Caco-2 (cell line): ENCODE measurements around the gene NR2F1. TPM values are rescaled to one million over a fixed set of nuclear protein-coding genes. Genes with fewer than 3 reads are reported as not detected.

Experiments used
- BruUV-seq: library from RNA; stranded (reverse); fragments of 400-500 nt; replicated peaks from 2 replicates; lab custom pipeline; 2021; lab: Mats Ljungman, UMichigan
- CTCF ChIA-PET: fragments of 300-600 bp; sonication (Branson Sonifier 250); formaldehyde crosslinking; loops from one replicate; lab custom pipeline; 2022; ENCODE audit warnings: antibody characterized with exemption; lab: Charles Lee
- POLR2A ChIA-PET: fragments of 300-600 bp; sonication (Branson Sonifier 250); formaldehyde crosslinking; loops from one replicate; lab custom pipeline; 2022; ENCODE audit warnings: antibody characterized with exemption; lab: Charles Lee
- DNase-seq, 2 experiments: peaks; one replicate each; pipeline versions ENCODE4 v3.0.0 to v3.0.0-alpha.2; 2020 to 2022
- H3K27me3 ChIP-seq: replicated peaks from 2 replicates; pipeline ENCODE4 v1.6.0; 2011; ENCODE audit warnings: low read length; ENCODE audit not compliant: control insufficient read depth, insufficient read depth
- H3K36me3 ChIP-seq: 2 replicates; pipeline ENCODE4 v1.5.1; 2011; ENCODE audit warnings: low read length; ENCODE audit not compliant: control insufficient read depth, insufficient read depth
- H3K4me1 ChIP-seq: fragments of 250-450 bp; sonication (Bioruptor Pico); 2 replicates; pipeline ENCODE4 v1.5.1; 2020; ENCODE audit warnings: mild to moderate bottlenecking
- H3K4me3 ChIP-seq: 2 replicates; pipeline ENCODE4 v1.5.1; 2011; ENCODE audit warnings: low read depth, mild to moderate bottlenecking, control low read depth, low read length
- H3K9me3 ChIP-seq: fragments of 250-450 bp; sonication (Bioruptor Pico); 2 replicates; pipeline ENCODE4 v1.5.1; 2020; ENCODE audit warnings: mild to moderate bottlenecking, moderate library complexity
- H3K27ac Mint-ChIP-seq: one replicate; pipeline ENCODE4 v1.8.0; 2022; ENCODE audit warnings: mixed read lengths; ENCODE audit not compliant: unreplicated experiment
- H3K27me3 Mint-ChIP-seq: one replicate; pipeline ENCODE4 v1.8.0; 2022; ENCODE audit warnings: mixed read lengths; ENCODE audit not compliant: insufficient read depth, unreplicated experiment
- H3K36me3 Mint-ChIP-seq: one replicate; pipeline ENCODE4 v1.8.0; 2022; ENCODE audit warnings: mild to moderate bottlenecking, mixed read lengths; ENCODE audit not compliant: insufficient read depth, unreplicated experiment
- H3K4me1 Mint-ChIP-seq: one replicate; pipeline ENCODE4 v1.8.0; 2022; ENCODE audit warnings: low read depth, mixed read lengths; ENCODE audit not compliant: unreplicated experiment
- H3K4me3 Mint-ChIP-seq: one replicate; pipeline ENCODE4 v1.8.0; 2022; ENCODE audit warnings: mild to moderate bottlenecking, moderate library complexity, mixed read lengths; ENCODE audit not compliant: unreplicated experiment
- H3K9me3 Mint-ChIP-seq: one replicate; pipeline ENCODE4 v1.8.0; 2022; ENCODE audit warnings: mixed read lengths; ENCODE audit not compliant: unreplicated experiment
- CTCF ChIP-seq, 2 experiments: fragments of 200-600 bp in 1 of 2; IDR thresholded peaks; 1 replicate in 1 of 2; 2 replicates in 1 of 2; pipeline versions ENCODE4 v1.5.1 to v1.8.0; 2011 to 2022; ENCODE audit warnings: antibody characterized with exemption in 1 of 2, control low read depth in 1 of 2, inconsistent platforms in 1 of 2, low read depth in 1 of 2, low read length in 1 of 2, mild to moderate bottlenecking in 1 of 2, moderate library complexity in 1 of 2; ENCODE audit not compliant: insufficient read depth in 1 of 2, severe bottlenecking in 1 of 2, unreplicated experiment in 1 of 2
- intact Hi-C: fragments of 100-400 bp; cut with micrococcal nuclease; formaldehyde crosslinking; loops from one replicate; pipeline ENCODE4 v1.10.0; 2022; ENCODE audit not compliant: unreplicated experiment
- total RNA-seq: library from RNA; stranded (reverse); gene quantifications from 2 replicates; pipeline ENCODE4 v1.2.3, GENCODE V29; 2022

NR2F1 gene
- total RNA-seq, 1 experiment from 2014 or later: 0.70 TPM

DNA sequence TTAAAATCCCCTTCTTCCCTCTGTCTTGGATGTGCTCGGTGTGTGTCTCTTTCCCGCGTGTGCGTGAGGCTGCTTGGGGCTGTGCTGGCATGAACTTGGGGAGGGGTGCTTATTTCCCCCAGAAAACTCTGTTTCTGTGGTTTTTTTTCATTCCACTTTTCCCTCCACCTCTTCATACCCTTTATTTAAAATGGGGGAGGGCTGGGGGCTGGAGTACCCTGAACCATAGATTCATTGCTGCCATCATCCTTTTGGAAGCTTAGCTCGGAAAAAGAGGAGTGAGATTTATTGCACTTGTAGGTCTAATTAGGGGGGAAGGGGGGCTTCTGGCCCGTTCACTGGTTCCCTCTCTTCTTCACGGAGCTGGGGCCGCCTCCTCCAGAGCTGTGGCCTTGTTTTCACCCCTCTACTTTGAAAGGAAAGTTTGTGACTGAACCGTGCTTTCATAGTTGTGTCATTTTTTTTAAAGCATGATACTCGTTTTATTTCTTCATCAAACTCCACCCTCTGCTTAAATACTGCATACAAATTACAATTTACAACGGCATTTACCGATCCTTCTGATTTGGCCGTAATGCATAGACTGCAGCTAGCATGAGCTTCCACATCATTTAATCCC lies 2.9 kb downstream of the NR2F1 start:
- H3K27me3 Mint-ChIP-seq: peaks cover 10% of the 10 kb centered on the region

DNA sequence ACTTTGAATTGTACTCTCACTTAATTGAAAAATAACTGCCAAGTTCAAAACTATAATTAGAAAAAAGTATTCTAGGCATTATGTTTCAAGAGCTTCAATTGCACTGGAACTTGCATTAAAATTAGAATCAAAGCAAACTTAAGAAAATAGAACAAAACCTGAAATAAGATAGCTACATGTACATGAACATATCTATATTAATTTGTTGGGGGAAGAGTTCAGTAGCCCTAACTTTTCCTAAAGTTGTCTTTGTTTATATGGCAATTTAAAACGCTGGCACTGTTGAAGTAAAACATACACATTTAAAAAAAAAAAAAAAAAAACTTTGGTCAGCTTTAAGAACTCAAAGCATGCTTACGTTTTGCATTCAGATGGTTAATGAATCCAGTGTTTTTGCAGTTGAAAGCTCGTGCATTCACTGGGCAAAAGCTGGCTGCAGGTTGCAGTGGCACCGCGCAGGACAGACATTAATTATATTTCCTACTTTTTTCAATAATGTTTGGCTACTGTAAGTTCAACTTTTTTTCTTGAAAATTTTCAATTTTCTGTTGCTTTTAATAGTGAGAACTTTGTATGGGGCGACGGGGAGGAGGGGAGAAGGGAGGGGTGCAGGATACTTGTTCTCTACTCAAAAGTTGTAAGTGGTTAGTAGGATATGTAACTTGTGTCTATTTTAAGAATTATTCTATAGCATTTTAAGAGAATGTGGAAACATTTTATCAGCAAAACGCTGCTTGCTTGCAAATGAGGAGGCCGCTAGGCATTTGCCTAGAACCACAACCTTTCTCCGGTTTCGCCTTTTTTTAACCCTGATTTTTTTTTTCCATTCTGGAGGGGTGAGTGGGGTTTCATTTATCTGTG lies 3.9 kb downstream of the NR2F1 start:
- H3K4me1 Mint-ChIP-seq: peaks cover 6% of the 10 kb centered on the region
- H3K9me3 Mint-ChIP-seq: no peaks in the 10 kb centered on the region
- no peak overlapping the region for H3K4me3 Mint-ChIP-seq
- ChIA-PET POLR2A (no interaction called here), CTCF (no interaction called here)
- H3K4me3 ChIP-seq: no peak overlapping the region
- peaks cover 10% of the 10 kb centered on the region for H3K27me3 Mint-ChIP-seq
- H3K27ac Mint-ChIP-seq: no peak overlapping the region
- DNase-seq: no peak
- no peak for TF ChIP-seq CTCF (IDR thresholded peaks at IDR 0.05; ENCODE audit: insufficient read depth in 1 of 2, low read depth in 1 of 2, low read length in 1 of 2, severe bottlenecking in 1 of 2, unreplicated experiment in 1 of 2)
- no peaks in the 10 kb centered on the region for H3K36me3 Mint-ChIP-seq
- no TSS peak for BruUV-seq
- intact Hi-C loops: loop anchor here (10.0 kb wide), 1 partner anchor 728 kb away; no protein-coding TSS in a partner anchor
- no peaks in the 10 kb centered on the region for H3K9me3 ChIP-seq
- no peaks in the 10 kb centered on the region for H3K36me3 ChIP-seq
- H3K4me1 ChIP-seq: no peaks in the 10 kb centered on the region
- H3K27me3 ChIP-seq: no peaks in the 10 kb centered on the region

More for the DNA sequence above, 2.9 kb downstream of the NR2F1 start:
- Mint-ChIP-seq H3K4me3 (peak overlapping the region; percentile 73), H3K9me3 (no peaks in the 10 kb centered on the region), H3K4me1 (peaks cover 6% of the 10 kb centered on the region), H3K36me3 (no peaks in the 10 kb centered on the region), H3K27ac (no peak overlapping the region)
- CTCF ChIA-PET: no interaction called here
- intact Hi-C loops: loop anchor here (10.0 kb wide), 1 partner anchor 729 kb away; no protein-coding TSS in a partner anchor
- Histone ChIP-seq H3K36me3 (no peaks in the 10 kb centered on the region), H3K9me3 (no peaks in the 10 kb centered on the region), H3K4me1 (no peaks in the 10 kb centered on the region), H3K27me3 (no peaks in the 10 kb centered on the region), H3K4me3 (peak overlapping the region; percentile 15)
- POLR2A ChIA-PET: no interaction called here
- no peak for TF ChIP-seq CTCF (IDR thresholded peaks at IDR 0.05; ENCODE audit: insufficient read depth in 1 of 2, low read depth in 1 of 2, low read length in 1 of 2, severe bottlenecking in 1 of 2, unreplicated experiment in 1 of 2)
- BruUV-seq: no TSS peak
- no peak for DNase-seq

DNA sequence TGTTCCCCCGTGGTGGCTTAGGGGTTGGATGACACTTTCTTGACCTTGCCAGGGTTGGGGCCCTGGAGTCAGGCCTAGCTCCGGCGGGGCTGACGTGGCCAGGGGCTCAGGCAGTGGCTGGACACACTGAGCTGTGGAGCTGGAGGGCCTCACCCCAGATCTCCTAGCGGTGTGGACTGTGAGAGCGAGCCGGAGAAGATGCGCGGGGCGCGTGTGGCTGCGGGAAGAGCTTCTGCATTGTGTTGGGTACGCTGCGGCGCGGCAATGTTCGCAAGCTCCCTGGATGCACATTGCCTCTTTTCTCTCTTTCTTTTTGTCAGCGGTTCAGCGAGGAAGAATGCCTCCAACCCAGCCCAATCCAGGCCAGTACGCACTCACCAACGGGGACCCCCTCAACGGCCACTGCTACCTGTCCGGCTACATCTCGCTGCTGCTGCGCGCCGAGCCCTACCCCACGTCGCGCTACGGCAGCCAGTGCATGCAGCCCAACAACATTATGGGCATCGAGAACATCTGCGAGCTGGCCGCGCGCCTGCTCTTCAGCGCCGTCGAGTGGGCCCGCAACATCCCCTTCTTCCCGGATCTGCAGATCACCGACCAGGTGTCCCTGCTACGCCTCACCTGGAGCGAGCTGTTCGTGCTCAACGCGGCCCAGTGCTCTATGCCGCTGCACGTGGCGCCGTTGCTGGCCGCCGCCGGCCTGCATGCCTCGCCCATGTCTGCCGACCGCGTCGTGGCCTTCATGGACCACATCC lies 4.8 kb downstream of the NR2F1 start:
- no TSS peak for BruUV-seq
- Mint-ChIP-seq H3K27ac (no peak overlapping the region), H3K27me3 (peaks cover 10% of the 10 kb centered on the region), H3K4me1 (peaks cover 6% of the 10 kb centered on the region), H3K9me3 (no peaks in the 10 kb centered on the region), H3K4me3 (no peak overlapping the region), H3K36me3 (no peaks in the 10 kb centered on the region)
- H3K4me3 ChIP-seq: no peak overlapping the region
- no peaks in the 10 kb centered on the region for H3K36me3 ChIP-seq
- no peak for DNase-seq
- no peak for TF ChIP-seq CTCF (IDR thresholded peaks at IDR 0.05; ENCODE audit: insufficient read depth in 1 of 2, low read depth in 1 of 2, low read length in 1 of 2, severe bottlenecking in 1 of 2, unreplicated experiment in 1 of 2)
- ChIA-PET POLR2A (no interaction called here), CTCF (no interaction called here)
- H3K4me1 ChIP-seq: no peaks in the 10 kb centered on the region
- intact Hi-C loops: loop anchor here (10.0 kb wide), 1 partner anchor 727 kb away; no protein-coding TSS in a partner anchor
- H3K9me3 ChIP-seq: no peaks in the 10 kb centered on the region
- no peaks in the 10 kb centered on the region for H3K27me3 ChIP-seq
